Testis (tissue), 2 donors: Measurements from ENCODE around the gene FBLN2.

ENCODE experiments used
- CTCF ChIP-seq, 3 experiments: fragments of 450-650 bp in 2 of 3; fragments of 200-600 bp in 1 of 3; sonication (generic) in 1 of 3; IDR thresholded peaks; one replicate each; pipeline ENCODE4 v1.5.1; 2016 to 2019; ENCODE audit warnings: antibody characterized with exemption in 3 of 3, mild to moderate bottlenecking in 2 of 3, moderate library complexity in 1 of 3
- POLR2A ChIP-seq: fragments of 450-650 bp; IDR thresholded peaks from one replicate; pipeline ENCODE4 v1.6.1; 2017; ENCODE audit warnings: antibody characterized with exemption, mild to moderate bottlenecking, moderate library complexity

- no peak for TF ChIP-seq CTCF (IDR thresholded peaks at IDR 0.05)
- TF ChIP-seq POLR2A = no peak
These were observed 16.8 kb upstream of the FBLN2 start for GRCh38 chr3:13532085-13532484.
